DOHH2 (cell line): Measurements from ENCODE around the gene IWS1.

ENCODE experiments used
- CTCF ChIP-seq: fragments of 200-600 bp; sonication (generic); IDR thresholded peaks from one replicate; pipeline ENCODE4 v1.5.1; 2014; ENCODE audit warnings: antibody characterized with exemption, mild to moderate bottlenecking, low read depth, low read length; ENCODE audit not compliant: poor library complexity, severe bottlenecking
- EZH2phosphoT487 ChIP-seq: fragments of 200-600 bp; sonication (generic); IDR thresholded peaks from 2 replicates; pipeline ENCODE4 v1.6.1; 2017; ENCODE audit warnings: borderline replicate concordance, mild to moderate bottlenecking, antibody characterized with exemption, low read length, moderate library complexity, mixed read lengths

- TF ChIP-seq CTCF (no peak), EZH2phosphoT487 (no peak)
These were observed 74.3 kb downstream of the IWS1 start for GRCh38 chr2:127451981-127452380.
